ENCODE measurements around the gene HSCB.
"Not testable (repeated sequence)": the region's sequence is repeated elsewhere in the genome, so short reads cannot be mapped to it uniquely, and the experiment has no call there.

Gene HSCB, protein sequence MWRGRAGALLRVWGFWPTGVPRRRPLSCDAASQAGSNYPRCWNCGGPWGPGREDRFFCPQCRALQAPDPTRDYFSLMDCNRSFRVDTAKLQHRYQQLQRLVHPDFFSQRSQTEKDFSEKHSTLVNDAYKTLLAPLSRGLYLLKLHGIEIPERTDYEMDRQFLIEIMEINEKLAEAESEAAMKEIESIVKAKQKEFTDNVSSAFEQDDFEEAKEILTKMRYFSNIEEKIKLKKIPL

DNA sequence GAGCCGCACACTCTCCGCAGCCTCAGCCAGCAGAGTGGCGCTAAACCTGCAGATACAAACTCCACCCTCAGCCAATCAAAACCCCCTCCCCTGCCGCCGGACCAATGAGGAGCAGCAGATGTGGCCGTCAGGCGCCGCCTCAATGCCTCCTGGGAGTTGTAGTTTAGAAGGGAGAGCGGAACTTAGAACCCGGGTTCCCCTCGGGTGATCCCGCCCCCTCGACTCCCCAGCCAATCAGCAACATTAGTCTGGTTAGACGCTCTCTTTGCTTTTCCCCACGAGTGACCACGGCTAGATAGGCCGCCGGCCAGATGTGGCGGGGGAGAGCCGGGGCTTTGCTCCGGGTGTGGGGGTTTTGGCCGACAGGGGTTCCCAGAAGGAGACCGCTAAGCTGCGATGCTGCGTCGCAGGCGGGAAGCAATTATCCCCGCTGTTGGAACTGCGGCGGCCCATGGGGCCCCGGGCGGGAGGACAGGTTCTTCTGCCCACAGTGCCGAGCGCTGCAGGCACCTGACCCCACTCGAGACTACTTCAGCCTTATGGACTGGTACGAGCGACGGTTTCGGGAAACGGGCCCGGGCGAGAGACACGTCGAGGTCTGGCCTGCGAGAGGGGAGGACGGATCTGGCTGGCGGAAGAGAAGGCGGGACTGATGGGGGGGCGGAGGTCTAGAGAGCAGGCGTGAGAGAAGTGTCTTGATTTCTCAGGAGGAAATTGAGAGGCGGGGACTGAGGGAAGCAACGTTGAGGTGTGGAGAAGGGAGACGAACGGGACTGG, at the start of gene HSCB, which contains the start of gene CHEK2:
HSCB (plus strand) TSS at position 255 of the 777 bp plus-strand sequence; CDS start at position 312, 57 bp downstream.
CHEK2 (minus strand) TSS at position 36 of the 777 bp plus-strand sequence. CDS start 7,099 bp downstream, outside the sequence.
- H3K27me3 Mint-ChIP-seq (ENCODE audit: low read depth) = no peaks in the 10 kb centered on the region
- peaks cover 40% of the 10 kb centered on the region for H3K4me1 Mint-ChIP-seq (ENCODE audit: low read depth)
- H3K9me3 Mint-ChIP-seq = no peaks in the 10 kb centered on the region
- H3K36me3 Mint-ChIP-seq (ENCODE audit: low read depth) = peaks cover 31% of the 10 kb centered on the region
- H3K27ac Mint-ChIP-seq = peak within 1 kb of the TSS; percentile 90
- peak within 1 kb of the TSS; percentile 93 for H3K4me3 Mint-ChIP-seq

DNA sequence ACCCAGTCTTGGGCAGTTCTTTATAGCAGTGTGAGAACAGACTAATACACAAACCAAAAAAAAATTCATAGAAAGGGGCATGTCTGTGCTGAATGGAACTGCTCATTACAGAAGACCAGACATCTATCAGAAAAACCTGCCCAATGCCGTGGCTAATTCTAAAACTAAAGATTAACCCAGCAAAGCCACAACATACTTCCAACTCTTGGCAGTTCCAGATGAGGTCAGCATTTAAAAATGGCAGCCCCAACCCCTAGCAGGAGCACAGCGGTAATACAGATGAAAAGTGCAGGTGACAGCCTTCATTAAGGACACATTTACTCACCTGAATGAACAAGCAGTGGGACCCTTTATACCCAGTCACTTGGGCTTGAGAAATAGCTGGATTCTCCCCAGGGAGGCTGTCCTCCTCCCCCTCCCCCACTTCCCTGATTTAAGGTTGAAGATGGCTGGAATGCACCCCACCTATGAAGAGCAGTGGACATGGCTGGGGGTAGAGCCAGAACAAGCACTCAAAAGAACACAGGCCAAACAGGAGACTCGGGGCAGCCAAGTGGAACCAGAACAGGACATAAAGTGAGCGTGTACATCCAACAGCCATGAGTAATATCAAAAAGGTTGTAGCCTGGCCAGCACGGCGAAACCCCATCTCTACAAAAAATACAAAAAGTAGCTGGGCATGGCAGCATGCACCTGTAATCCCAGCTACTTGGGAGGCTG, 48.6 kb upstream of the HSCB start:
- H3K4me3 Mint-ChIP-seq; H3K27me3 Mint-ChIP-seq (ENCODE audit: low read depth); H3K9me3 Mint-ChIP-seq; H3K4me1 Mint-ChIP-seq (ENCODE audit: low read depth); H3K27ac Mint-ChIP-seq: not testable (repeated sequence)
- peaks cover 47% of the 10 kb centered on the region for H3K36me3 Mint-ChIP-seq (ENCODE audit: low read depth)

DNA sequence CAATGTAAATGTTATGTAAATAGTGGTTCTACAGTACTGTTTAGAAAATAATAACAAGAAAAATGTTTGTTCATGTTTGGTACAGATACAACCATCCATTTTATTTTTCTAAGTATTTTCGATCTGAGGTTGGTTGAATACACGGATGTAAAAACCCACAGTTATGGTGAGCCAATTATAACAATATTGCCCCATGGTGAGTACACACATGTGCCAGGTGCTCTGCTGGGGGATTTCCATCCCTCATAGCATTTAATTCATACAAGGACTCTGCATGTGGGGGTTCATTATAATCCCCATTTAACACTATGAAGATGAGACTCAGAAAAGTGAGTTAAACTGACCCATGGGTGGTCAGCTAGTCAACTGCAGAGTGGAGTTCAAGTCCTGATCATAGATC, 38.9 kb upstream of the HSCB start:
- H3K9me3 Mint-ChIP-seq = no peaks in the 10 kb centered on the region
- no peak overlapping the region for H3K4me3 Mint-ChIP-seq
- H3K27ac Mint-ChIP-seq = no peak overlapping the region
- H3K4me1 Mint-ChIP-seq (ENCODE audit: low read depth) = no peaks in the 10 kb centered on the region
- peaks cover 44% of the 10 kb centered on the region for H3K36me3 Mint-ChIP-seq (ENCODE audit: low read depth)
- no peaks in the 10 kb centered on the region for H3K27me3 Mint-ChIP-seq (ENCODE audit: low read depth)

DNA sequence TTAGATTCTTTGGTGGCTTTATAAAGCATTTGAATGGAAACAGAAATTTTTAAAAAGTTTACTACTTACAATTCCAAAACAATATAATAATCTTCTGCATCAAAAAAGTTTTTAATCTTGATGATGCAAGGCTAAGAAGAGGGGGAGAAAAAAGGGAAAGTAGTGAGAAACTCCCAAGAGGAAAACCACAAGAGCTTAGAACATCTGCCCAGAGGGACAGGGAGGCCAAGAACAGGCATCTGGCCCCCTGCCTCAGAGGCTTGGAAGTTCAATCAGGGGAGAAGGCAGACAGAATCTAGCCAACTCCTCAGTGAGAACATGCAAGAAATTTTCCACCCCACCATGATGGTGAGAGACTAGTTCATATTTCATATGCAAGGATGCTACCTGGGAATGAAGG, 38.4 kb upstream of the HSCB start:
- Mint-ChIP-seq H3K27me3 (ENCODE audit: low read depth) (no peaks in the 10 kb centered on the region), H3K27ac (no peak overlapping the region), H3K4me1 (ENCODE audit: low read depth) (no peaks in the 10 kb centered on the region), H3K36me3 (ENCODE audit: low read depth) (peaks cover 45% of the 10 kb centered on the region), H3K9me3 (no peaks in the 10 kb centered on the region), H3K4me3 (no peak overlapping the region)

DNA sequence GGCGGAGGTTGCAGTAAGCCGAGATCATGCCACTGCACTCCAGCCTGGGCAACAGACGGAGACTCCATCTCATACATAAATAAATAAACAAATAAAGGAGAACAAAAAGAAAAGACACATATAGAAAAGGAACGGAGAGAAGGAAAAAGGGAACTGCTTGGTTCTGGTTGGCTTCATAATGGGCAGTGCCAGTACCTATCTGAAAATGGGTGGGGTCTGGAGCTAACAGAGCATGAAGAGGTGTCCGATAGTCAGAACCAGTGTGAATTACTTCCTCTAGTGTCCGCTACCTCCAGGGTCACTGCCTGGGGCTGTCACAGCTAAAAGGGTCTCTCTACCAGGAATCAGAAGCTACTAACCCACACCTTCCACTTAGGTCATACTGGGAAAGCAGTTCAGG, 35.0 kb upstream of the HSCB start:
- Mint-ChIP-seq H3K9me3 (no peaks in the 10 kb centered on the region), H3K4me1 (ENCODE audit: low read depth) (peaks cover 3% of the 10 kb centered on the region), H3K4me3 (no peak overlapping the region), H3K27ac (no peak overlapping the region), H3K36me3 (ENCODE audit: low read depth) (peaks cover 39% of the 10 kb centered on the region), H3K27me3 (ENCODE audit: low read depth) (no peaks in the 10 kb centered on the region)

DNA sequence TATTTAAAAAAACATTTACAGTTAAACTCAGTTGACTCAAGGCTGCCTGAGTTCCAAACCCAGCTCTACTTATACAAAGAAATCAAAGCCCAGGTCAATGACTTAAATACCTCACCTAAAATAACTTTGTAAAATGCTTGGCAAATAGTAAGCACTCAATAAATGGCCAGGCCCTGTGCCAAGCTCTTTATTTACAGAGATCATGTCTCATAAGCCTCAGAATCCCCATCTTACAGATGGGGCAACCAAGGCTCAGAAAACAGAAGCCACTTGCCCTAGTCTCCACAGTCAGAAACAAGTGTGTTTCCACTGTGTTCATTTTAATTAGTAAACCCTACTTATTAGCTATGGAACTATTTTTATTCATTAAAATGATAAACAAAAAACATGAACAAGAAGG, 31.7 kb upstream of the HSCB start:
- Mint-ChIP-seq H3K36me3 (ENCODE audit: low read depth) (peaks cover 44% of the 10 kb centered on the region), H3K4me3 (no peak overlapping the region), H3K9me3 (no peaks in the 10 kb centered on the region), H3K27ac (no peak overlapping the region), H3K27me3 (ENCODE audit: low read depth) (no peaks in the 10 kb centered on the region), H3K4me1 (ENCODE audit: low read depth) (peaks cover 24% of the 10 kb centered on the region)

DNA sequence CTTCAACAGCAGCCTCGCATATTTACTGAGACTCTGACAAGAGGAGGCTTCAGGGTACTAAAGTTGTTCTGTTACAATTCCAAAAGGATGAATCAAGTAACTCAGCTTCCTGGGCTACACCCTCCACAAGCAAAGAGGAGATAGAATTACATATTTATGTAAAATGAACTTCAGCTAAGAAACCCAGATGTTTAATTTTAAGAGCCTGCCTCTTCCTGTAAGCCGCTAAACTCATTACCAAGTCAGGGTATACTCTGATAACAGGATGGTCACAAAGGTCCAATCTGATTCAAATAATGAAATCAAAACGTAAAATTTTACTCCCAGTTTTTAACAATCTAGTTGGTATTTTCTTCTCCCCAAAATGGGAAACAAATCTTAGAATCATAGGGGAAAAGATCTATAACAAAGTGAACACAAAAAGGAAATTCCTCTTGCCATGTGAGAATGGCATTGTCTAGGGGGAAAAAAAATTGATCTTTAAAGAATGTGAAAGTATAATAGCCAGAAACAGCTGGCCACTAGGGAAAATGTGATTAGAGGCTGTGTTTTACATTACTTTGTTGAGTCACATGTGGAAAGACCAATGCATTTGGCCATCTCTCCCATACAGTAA, 31.2 kb upstream of the HSCB start:
- Mint-ChIP-seq H3K4me1 (ENCODE audit: low read depth) (peaks cover 24% of the 10 kb centered on the region), H3K9me3 (no peaks in the 10 kb centered on the region), H3K27me3 (ENCODE audit: low read depth) (no peaks in the 10 kb centered on the region), H3K27ac (no peak overlapping the region), H3K4me3 (no peak overlapping the region), H3K36me3 (ENCODE audit: low read depth) (peaks cover 45% of the 10 kb centered on the region)

DNA sequence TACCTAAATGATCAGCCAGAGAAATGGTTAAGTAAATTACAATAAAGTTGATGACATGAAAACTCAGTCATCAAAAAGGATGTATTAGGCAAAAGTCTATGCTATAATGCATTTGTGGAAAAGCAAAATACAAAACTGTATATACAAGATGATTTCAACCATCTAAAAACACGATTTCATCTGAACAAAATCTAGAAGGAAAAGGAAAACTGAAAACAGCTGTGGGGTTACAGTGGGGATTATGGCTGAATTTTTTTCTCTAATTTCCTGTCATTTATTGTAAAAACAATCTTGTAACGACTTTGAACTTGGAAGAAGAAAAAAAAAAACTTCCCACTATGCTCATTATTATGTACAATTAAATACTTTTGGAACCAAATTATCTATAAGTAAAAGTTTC, 30.5 kb upstream of the HSCB start:
- Mint-ChIP-seq H3K36me3 (ENCODE audit: low read depth) (peaks cover 46% of the 10 kb centered on the region), H3K27ac (no peak overlapping the region), H3K4me1 (ENCODE audit: low read depth) (peaks cover 24% of the 10 kb centered on the region), H3K9me3 (no peaks in the 10 kb centered on the region), H3K27me3 (ENCODE audit: low read depth) (no peaks in the 10 kb centered on the region), H3K4me3 (no peak overlapping the region)

DNA sequence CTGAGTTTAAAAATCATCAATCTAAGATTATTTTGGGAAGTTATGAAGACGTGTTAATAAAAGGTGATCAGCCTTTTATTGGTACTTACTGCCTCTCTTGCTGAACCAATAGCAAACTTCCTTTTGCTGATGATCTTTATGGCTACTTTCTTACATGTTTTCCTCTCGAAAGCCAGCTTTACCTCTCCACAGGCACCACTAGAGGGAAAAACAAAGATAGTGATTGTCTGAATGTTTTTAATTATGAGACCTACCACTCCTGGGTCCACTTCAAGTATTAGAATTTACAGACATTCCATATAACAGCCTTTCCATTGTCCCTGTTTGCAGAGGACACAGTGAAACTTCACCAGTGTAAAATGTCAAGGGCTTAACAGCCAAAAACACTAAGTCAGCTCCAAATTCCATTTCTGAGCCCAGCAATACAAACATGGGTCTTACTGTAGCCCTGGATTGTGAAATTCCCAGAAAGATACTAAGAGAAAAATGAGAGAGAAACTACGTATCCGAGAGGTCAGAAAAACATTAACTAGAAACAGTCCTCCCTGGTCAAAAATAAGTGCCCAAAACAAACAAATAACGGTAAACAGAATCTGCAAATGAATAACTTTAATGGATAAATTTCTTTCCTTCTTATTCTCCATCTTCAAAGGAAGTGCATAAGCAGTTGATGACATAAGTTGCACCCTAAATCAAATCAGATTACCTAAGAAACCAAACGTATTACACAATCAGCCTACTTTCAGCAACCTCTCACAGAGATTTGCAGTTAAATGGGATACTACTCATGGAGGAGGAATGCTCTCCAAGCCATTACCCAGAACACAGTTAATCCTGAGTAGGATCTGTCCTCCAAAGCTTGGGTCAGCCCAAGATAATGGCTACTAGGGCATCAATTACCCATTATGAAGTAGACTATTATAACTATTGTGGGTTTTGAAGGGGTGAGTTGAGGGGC, 29.7 kb upstream of the HSCB start:
- Mint-ChIP-seq H3K27me3 (ENCODE audit: low read depth) (no peaks in the 10 kb centered on the region), H3K27ac (no peak overlapping the region), H3K4me3 (no peak overlapping the region), H3K9me3 (no peaks in the 10 kb centered on the region), H3K36me3 (ENCODE audit: low read depth) (peaks cover 43% of the 10 kb centered on the region), H3K4me1 (ENCODE audit: low read depth) (peaks cover 24% of the 10 kb centered on the region)

DNA sequence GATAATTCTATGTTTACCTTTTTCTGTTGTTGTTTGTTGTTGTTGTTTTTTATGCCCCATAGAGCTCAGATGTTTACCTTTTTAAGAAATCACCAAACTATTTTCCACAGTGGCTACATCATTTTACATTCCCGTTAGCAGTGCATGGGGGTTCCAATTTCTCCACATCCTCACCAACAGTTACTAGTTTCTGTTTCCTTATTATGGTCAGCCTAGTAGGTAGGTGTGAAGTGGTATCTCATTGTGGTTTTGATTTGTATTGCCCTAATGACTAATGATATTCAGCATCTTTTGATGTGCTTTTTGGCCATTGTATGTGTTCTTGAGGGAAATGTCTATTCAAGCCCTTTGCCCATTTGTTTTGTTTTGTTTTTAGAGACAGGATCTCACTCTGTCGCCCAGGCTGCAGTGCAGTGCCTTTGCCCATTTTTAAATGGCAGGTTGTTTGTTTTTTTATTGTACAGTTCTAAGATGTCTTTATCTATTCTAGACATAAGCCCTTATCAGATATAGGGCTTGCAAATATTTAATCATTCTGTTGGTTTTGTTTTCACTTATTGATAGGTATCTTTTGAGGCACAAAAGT, 27.7 kb upstream of the HSCB start:
- Mint-ChIP-seq H3K9me3 (no peaks in the 10 kb centered on the region), H3K4me3 (no peak overlapping the region), H3K36me3 (ENCODE audit: low read depth) (peaks cover 44% of the 10 kb centered on the region), H3K27ac (no peak overlapping the region), H3K4me1 (ENCODE audit: low read depth) (peaks cover 28% of the 10 kb centered on the region), H3K27me3 (ENCODE audit: low read depth) (no peaks in the 10 kb centered on the region)

DNA sequence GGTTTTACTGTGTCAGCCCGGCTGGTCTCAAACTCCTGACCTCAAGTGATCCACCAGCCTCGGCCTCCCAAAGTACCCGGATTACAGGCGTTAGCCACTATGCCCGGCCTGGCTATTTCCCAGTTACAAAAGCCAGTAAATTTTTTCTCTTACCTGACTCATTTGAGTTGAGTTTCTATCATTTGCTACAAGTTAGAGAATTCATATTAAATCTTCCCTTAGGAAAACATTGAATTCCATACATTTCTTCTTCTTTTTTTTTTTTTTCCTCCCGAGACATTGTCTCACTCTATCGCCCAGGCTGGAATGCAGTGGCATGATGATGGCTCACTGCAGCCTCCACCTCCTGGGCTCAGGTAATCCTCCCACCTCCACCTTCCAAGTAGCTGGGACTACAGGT, 26.2 kb upstream of the HSCB start:
- no peaks in the 10 kb centered on the region for H3K27me3 Mint-ChIP-seq (ENCODE audit: low read depth)
- H3K9me3 Mint-ChIP-seq = no peaks in the 10 kb centered on the region
- H3K4me1 Mint-ChIP-seq (ENCODE audit: low read depth) = peaks cover 28% of the 10 kb centered on the region
- peaks cover 44% of the 10 kb centered on the region for H3K36me3 Mint-ChIP-seq (ENCODE audit: low read depth)
- no peak overlapping the region for H3K4me3 Mint-ChIP-seq
- H3K27ac Mint-ChIP-seq = no peak overlapping the region

DNA sequence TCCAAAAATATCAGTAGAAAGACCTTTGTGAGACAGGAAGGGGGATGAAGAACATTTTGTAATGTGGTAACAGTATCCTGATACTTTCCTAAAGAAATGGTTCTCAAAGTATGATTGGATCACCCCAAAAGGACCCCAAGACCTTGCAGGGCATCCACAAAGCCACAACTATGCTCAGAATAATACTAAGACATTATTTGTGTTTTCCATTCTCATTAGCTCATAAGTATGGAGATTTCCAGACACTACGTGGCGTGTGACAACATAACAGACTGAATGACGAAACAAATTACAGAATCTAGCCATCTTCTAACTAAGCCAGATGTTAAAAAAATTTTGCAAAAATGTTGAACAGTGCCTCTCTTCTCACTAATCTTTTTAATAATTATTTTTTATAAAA, 25.2 kb upstream of the HSCB start:
- Mint-ChIP-seq H3K9me3 (no peaks in the 10 kb centered on the region), H3K27me3 (ENCODE audit: low read depth) (no peaks in the 10 kb centered on the region), H3K4me3 (no peak overlapping the region), H3K36me3 (ENCODE audit: low read depth) (peaks cover 39% of the 10 kb centered on the region), H3K27ac (no peak overlapping the region), H3K4me1 (ENCODE audit: low read depth) (peaks cover 26% of the 10 kb centered on the region)

DNA sequence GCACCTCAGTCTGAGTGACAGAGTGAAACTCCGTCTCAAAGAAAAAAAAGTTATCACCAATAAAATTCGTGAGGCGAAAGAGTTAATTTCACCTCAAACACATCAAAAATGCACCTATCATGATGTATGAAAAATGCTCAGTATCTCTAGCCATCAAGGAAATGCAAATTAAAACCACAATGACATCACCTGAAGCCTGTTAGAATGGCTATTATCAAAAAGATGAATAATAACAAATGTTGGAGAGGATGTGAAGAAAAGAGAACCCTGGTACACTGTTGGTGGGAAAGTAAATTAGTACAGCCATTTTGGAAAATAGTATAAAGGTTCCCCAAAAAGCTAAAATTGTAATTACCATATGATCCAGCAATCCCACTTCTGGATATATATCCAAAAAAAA, 23.8 kb upstream of the HSCB start:
- H3K27ac Mint-ChIP-seq = no peak overlapping the region
- H3K27me3 Mint-ChIP-seq (ENCODE audit: low read depth) = no peaks in the 10 kb centered on the region
- peaks cover 28% of the 10 kb centered on the region for H3K36me3 Mint-ChIP-seq (ENCODE audit: low read depth)
- H3K9me3 Mint-ChIP-seq = no peaks in the 10 kb centered on the region
- peaks cover 17% of the 10 kb centered on the region for H3K4me1 Mint-ChIP-seq (ENCODE audit: low read depth)
- H3K4me3 Mint-ChIP-seq = no peak overlapping the region

All from T-helper 1 cell treated with Interleukin-12 subunit alpha and Interleukin-12 subunit beta and Interleukin-4 antibody, amounts not matched to agents 30 μg/mL and 1 μg/mL, for 36 hours (primary cell).